Measurements from ENCODE around the gene BOC. TPM values are rescaled to one million over a fixed set of nuclear protein-coding genes. Genes with fewer than 3 reads are reported as not detected.

Gene BOC
- total RNA-seq, 1 donor = 22.8 TPM

DNA sequence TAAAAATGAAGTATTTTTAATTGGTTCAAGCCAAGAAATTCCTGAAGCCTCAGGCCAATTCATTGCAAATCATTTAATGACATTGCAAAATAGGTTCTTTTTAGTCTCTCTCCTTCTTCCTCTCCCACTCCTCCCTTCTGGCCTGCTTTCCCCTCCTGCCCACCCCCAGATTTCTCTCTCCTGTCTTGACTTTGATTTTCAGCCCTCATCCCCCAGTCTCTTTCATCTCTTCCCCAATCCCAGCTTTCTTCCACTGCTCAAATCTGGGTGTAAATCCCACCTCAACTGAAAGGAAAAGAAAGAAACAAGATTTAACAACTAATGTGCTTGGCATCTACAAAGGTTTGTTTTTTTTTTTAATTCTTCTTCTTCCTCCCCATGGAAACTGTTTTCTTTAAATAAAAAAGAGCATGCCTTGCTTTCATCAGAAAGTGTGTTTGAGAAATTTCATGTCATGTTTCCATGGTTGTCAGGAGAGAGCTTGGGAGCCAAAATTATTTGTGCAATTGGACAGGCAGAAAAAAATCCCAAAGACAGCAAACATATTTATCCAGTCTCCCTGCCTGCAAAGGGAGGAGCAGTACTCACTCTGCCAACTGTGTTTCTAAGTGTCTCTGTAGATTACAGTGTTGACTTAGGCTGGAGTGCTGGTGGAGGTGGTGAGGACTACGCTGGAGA lies 50.4 kb downstream of the BOC start:
- H2AFZ ChIP-seq (ENCODE audit: low read length) = no peak overlapping the region
- no peaks in the 10 kb centered on the region for H3K79me2 ChIP-seq (ENCODE audit: insufficient read depth, low read length)
- TF ChIP-seq, protein P1, sequence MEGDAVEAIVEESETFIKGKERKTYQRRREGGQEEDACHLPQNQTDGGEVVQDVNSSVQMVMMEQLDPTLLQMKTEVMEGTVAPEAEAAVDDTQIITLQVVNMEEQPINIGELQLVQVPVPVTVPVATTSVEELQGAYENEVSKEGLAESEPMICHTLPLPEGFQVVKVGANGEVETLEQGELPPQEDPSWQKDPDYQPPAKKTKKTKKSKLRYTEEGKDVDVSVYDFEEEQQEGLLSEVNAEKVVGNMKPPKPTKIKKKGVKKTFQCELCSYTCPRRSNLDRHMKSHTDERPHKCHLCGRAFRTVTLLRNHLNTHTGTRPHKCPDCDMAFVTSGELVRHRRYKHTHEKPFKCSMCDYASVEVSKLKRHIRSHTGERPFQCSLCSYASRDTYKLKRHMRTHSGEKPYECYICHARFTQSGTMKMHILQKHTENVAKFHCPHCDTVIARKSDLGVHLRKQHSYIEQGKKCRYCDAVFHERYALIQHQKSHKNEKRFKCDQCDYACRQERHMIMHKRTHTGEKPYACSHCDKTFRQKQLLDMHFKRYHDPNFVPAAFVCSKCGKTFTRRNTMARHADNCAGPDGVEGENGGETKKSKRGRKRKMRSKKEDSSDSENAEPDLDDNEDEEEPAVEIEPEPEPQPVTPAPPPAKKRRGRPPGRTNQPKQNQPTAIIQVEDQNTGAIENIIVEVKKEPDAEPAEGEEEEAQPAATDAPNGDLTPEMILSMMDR (IDR thresholded peaks at IDR 0.05; ENCODE audit: extremely low read depth, low read depth, low read length) = no peak
- H3K4me2 ChIP-seq (ENCODE audit: insufficient read depth, low read length) = no peak overlapping the region
- H3K27ac ChIP-seq (ENCODE audit: low read depth, low read length) = no peak overlapping the region
- no peaks in the 10 kb centered on the region for H3K36me3 ChIP-seq (ENCODE audit: insufficient read depth, low read length)
- peaks cover 5% of the 10 kb centered on the region for H3K4me1 ChIP-seq (ENCODE audit: insufficient read depth, low read length)
- no peak overlapping the region for H3K4me3 ChIP-seq (ENCODE audit: insufficient read depth, low read length)
- DNase-seq (ENCODE audit: insufficient read length, low spot score, missing footprints) = no peak
- H3K9me3 ChIP-seq (ENCODE audit: low read depth, low read length) = no peaks in the 10 kb centered on the region
- peaks cover 3% of the 10 kb centered on the region for H4K20me1 ChIP-seq (ENCODE audit: insufficient read depth, low read length)
- no peaks in the 10 kb centered on the region for H3K27me3 ChIP-seq (ENCODE audit: insufficient read depth, low read length)

DNA sequence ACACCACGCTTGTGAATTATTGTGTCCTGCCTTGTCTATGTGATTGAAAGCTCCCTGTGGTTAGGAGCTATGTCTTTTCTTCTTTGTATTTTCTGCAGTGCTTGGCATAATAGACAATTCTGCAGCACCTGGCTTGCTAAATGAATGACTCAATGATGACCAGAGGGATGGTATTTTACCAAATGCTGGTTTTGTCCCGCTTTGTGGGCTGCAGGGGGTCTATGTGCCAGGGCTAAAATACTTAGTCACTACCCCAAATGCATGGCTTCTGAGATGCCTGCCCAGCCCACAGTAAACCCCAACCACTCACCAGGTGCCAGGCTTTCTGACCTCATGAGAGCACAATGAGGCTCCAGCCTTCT lies 50.9 kb downstream of the BOC start:
- Histone ChIP-seq H3K9me3 (ENCODE audit: low read depth, low read length) (no peaks in the 10 kb centered on the region), H3K4me3 (ENCODE audit: insufficient read depth, low read length) (no peak overlapping the region), H4K20me1 (ENCODE audit: insufficient read depth, low read length) (peaks cover 3% of the 10 kb centered on the region), H3K4me1 (ENCODE audit: insufficient read depth, low read length) (peaks cover 5% of the 10 kb centered on the region), H3K27ac (ENCODE audit: low read depth, low read length) (no peak overlapping the region), H2AFZ (ENCODE audit: low read length) (no peak overlapping the region), H3K27me3 (ENCODE audit: insufficient read depth, low read length) (no peaks in the 10 kb centered on the region), H3K4me2 (ENCODE audit: insufficient read depth, low read length) (no peak overlapping the region), H3K36me3 (ENCODE audit: insufficient read depth, low read length) (no peaks in the 10 kb centered on the region), H3K79me2 (ENCODE audit: insufficient read depth, low read length) (no peaks in the 10 kb centered on the region)
- TF ChIP-seq, protein P1 (IDR thresholded peaks at IDR 0.05; ENCODE audit: extremely low read depth, low read depth, low read length) = no peak
- DNase-seq (ENCODE audit: insufficient read length, low spot score, missing footprints) = no peak

DNA sequence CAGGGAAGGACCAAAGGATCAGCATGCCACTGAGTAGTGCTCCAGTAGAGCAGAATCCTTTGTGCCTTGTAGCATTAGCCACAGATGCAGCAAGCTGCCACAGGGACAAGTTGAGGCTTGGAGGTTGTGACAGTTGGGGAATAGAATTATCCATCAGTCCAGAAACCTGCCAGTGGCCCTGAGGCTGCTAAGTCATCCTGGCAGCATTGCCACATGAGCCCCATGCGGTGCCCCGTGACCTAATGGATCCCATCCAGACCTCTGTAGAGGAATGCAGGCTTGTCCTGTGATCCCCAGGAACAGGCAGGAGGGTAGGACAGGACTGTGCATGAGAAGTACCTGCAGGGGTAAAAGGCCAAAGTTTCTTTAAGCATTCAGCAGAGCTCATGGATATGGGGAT lies 51.7 kb downstream of the BOC start:
- no peaks in the 10 kb centered on the region for H3K79me2 ChIP-seq (ENCODE audit: insufficient read depth, low read length)
- H3K36me3 ChIP-seq (ENCODE audit: insufficient read depth, low read length) = no peaks in the 10 kb centered on the region
- TF ChIP-seq, protein P1 (IDR thresholded peaks at IDR 0.05; ENCODE audit: extremely low read depth, low read depth, low read length) = no peak
- no peak overlapping the region for H2AFZ ChIP-seq (ENCODE audit: low read length)
- H4K20me1 ChIP-seq (ENCODE audit: insufficient read depth, low read length) = peaks cover 3% of the 10 kb centered on the region
- DNase-seq (ENCODE audit: insufficient read length, low spot score, missing footprints) = no peak
- H3K4me3 ChIP-seq (ENCODE audit: insufficient read depth, low read length) = no peak overlapping the region
- H3K4me1 ChIP-seq (ENCODE audit: insufficient read depth, low read length) = peaks cover 5% of the 10 kb centered on the region
- no peak overlapping the region for H3K27ac ChIP-seq (ENCODE audit: low read depth, low read length)
- H3K9me3 ChIP-seq (ENCODE audit: low read depth, low read length) = no peaks in the 10 kb centered on the region
- H3K4me2 ChIP-seq (ENCODE audit: insufficient read depth, low read length) = no peak overlapping the region
- no peaks in the 10 kb centered on the region for H3K27me3 ChIP-seq (ENCODE audit: insufficient read depth, low read length)

DNA sequence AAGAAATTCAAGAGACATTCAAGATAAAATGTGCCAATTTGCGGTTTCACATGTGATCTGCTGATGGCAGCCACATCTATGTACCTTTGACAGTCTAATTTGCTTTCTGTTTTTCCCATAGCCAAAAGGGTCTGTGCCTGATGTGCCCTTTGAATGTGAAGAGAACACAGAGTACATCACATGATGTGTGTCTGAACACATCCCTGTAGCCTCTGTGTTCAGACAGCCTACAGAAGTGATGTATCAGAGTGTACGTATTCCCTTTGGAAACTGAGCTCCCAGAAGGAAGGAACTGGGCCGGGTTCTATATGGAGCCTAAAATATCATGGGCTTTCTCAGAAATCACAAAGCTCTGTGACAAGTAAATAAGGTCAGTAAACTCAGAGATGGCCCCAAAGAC lies 52.4 kb downstream of the BOC start:
- no peaks in the 10 kb centered on the region for H3K9me3 ChIP-seq (ENCODE audit: low read depth, low read length)
- no peak overlapping the region for H3K4me2 ChIP-seq (ENCODE audit: insufficient read depth, low read length)
- no peaks in the 10 kb centered on the region for H3K36me3 ChIP-seq (ENCODE audit: insufficient read depth, low read length)
- H3K4me1 ChIP-seq (ENCODE audit: insufficient read depth, low read length) = peaks cover 5% of the 10 kb centered on the region
- H4K20me1 ChIP-seq (ENCODE audit: insufficient read depth, low read length) = peaks cover 3% of the 10 kb centered on the region
- TF ChIP-seq, protein P1 (IDR thresholded peaks at IDR 0.05; ENCODE audit: extremely low read depth, low read depth, low read length) = no peak
- H3K27me3 ChIP-seq (ENCODE audit: insufficient read depth, low read length) = no peaks in the 10 kb centered on the region
- H3K79me2 ChIP-seq (ENCODE audit: insufficient read depth, low read length) = no peaks in the 10 kb centered on the region
- H3K4me3 ChIP-seq (ENCODE audit: insufficient read depth, low read length) = no peak overlapping the region
- no peak for DNase-seq (ENCODE audit: insufficient read length, low spot score, missing footprints)
- no peak overlapping the region for H3K27ac ChIP-seq (ENCODE audit: low read depth, low read length)
- H2AFZ ChIP-seq (ENCODE audit: low read length) = no peak overlapping the region

Measured in osteoblast (primary cell).